GM18505 (cell line): Measurements from ENCODE around the gene ZNRF2.

Source experiments
- ATAC-seq: cut with Tn5 transposase; IDR thresholded peaks from one replicate; pipeline ENCODE4 v1.9.1; 2021; ENCODE audit not compliant: unreplicated experiment
- POLR2A ChIP-seq: IDR thresholded peaks from 4 replicates; pipeline ENCODE4 v1.6.1; 2011; ENCODE audit warnings: borderline replicate concordance; ENCODE audit not compliant: insufficient read depth, insufficient read length; ENCODE audit errors: extremely low read depth

The ZNRF2 gene

DNA sequence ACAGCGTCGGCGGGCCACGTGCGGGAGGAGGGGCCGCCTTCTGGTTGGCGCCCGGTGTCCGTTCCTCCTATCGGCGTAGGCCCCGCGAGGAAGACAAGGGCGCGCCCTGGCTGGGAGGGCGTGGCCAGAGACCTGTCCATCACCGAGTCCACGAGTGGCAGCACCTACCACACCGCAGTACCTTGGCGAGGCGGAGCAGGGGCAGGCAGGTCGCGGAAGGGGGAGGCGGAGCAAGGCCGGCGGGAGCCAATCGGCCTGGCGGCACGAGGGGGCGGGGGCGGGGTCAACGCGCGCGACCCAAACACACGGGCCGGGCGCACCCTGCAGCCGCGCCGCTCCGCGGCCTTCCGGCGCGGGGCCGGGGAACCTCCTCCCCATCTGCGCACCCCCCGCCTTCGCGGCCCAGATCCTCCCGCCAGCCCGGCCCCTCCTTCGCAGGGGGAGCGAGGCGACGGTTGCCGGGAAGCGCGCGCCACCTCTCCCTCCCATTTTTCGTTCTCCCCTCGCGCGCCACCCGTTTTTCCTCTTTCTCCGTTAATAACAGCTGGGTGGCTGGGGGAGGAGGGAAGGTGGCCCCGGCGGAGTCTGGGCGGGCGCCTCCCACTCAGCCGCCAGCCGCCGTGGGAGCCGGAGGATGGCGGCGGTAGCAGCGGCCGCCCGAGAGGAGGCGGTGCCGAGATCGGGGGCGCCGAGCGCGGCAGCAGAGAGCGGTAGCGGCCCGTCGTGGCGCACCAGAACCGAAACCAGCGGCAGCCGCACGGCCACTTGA lies at the start of gene ZNRF2:
TSS of gene ZNRF2 (plus strand) at position 300 of the 769 bp plus-strand sequence. CDS start 761 bp downstream, outside the sequence.
- peak; percentile 42 for TF ChIP-seq POLR2A
- ATAC-seq, result peak; percentile 81

DNA sequence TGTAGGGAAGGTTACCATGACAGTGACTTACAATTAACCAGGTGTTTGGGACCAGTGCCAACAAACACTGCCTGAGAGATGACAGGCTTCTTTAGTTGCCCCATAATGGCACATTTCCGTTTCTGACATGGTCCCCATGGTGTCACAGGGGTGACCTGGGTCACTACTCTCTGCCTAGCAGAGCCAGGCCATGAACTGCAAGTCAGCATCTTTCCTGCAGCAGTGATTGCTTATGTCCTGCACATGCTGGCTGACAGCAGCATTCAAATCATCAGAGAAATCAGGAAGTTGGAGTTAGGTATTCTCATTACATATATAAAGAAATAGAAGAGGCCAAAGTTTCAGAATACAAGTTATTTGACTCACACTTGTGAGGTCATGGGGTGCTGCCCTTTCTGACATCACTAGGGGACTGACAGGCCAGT lies 47.1 kb upstream of the ZNRF2 start:
- peak; percentile 39 for ATAC-seq
- TF ChIP-seq POLR2A, result no peak

DNA sequence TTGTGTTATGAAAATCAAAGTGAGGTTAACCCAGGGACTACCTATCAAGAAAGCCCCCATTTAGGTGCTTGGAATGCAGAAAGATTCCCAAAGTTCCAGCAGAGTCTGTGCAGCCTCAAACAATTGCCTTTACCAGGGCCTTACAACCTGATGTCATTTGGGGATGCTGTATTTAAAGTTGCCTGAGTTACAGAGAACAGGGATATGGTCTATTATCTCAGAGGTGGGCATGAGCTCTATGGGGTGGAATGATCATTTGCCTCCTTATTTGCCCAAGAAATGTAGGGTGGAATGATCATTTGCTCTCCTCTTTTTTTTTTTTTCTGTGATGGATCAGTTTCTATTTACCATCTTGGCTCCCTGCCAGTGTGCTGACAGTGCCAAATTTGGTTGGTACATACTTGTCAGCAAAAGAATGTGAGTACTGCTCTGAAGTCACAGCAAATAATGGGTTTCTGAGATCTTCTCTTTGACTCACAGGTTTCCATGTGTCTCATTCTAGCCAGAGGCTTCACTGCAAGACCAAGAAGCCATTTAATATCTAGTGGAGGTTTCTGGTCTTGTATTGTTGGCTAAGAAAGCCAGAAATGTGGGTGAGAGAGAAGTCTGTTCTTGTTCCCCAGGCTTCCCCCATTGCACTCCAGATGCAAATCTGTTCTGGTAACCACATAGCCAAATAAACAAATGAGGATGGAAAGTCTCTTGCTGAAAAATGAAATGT lies 45.5 kb upstream of the ZNRF2 start:
- TF ChIP-seq POLR2A, result no peak
- ATAC-seq, result peak; percentile 44

DNA sequence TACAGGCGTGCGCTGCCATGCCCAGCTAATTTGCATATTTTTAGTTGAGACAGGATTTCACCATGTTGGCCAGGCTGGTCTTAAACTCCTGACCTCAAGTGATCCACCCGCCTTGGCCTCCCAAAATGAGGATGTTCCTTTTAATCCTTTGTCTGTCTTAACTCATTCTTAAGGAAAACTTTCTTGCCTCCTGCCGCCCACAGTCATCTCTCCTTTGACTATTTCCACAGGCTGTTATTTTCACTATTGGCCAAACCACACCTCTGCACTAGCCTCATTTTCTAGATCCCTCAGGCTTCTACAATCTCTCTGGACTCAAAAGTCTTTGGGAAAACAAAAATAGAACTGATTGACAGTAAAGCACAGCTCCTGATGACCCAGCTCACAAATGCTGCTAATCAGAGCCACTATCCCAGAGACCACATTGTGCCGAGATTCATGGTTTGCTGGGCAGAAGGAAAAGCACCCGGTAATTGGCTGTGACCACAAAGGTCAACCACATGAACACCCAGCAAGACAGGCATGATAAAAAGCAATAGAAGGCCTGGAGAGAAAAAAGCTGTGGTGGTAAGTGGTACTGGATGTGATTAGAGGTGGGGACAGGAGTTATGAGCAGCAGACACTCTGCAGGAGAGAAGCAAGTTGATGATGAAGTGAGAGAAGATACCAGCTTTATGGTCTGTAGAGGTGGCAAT lies 44.1 kb upstream of the ZNRF2 start:
- no peak for ATAC-seq
- no peak for TF ChIP-seq POLR2A

DNA sequence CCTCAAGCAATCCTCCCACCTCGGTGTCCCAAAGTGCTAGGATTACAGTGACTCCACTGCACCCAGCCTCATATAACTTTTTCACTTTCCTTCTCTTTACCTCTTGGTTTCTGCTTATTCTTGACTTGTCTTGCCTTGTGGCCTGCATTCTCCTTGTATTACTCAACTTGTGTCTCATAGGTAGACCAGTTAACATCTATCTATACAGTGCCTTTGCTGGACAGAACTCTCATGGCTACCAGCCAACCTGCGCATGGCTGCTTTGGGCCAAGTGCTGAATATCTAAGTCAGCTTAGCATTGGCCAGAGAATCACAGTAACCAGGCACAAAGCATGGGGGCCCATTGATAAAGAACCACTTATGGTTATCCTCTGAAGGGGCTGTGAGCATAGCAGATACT lies 42.6 kb upstream of the ZNRF2 start:
- ATAC-seq, result no peak
- TF ChIP-seq POLR2A, result no peak

DNA sequence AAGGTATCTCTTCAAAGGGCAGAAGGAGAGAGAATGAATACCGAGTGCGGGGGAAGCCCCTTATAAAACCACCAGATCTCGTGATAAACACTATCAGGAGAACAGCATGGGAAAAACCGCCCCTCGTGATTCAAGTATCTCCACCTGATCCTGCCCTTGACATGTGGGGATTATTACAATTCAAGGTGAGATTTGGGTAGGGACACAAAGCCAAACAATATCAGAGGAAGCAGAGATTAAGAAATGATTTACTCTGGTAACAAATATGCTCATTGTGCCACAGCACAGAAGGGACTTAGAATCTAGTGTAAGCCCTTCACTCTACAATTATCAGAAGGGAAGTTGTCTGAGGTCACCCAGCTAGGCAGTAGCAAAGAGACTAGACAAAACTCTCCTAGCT lies 40.1 kb upstream of the ZNRF2 start:
- no peak for ATAC-seq
- TF ChIP-seq POLR2A, result no peak

DNA sequence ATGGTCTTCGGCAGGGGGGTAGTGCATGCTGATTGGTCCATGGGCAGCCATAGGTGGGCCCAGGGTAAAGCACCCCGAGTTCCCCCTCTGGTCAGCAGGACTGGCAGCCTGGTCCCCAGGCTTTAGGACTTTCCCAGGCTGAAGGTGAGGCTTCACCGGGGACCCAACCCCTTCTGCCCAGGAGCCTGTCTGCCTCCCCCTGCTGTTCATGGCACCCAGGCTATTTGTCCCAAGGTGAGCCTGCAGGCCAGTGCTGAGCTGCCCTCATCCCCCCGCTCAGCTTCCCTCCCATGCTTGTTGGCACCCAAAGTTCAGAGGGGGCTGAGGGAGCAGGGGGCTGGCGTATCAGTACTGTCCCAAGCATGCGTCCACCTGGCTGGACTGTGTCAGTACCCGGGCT lies 38.5 kb upstream of the ZNRF2 start:
- no peak for TF ChIP-seq POLR2A
- ATAC-seq, result no peak

DNA sequence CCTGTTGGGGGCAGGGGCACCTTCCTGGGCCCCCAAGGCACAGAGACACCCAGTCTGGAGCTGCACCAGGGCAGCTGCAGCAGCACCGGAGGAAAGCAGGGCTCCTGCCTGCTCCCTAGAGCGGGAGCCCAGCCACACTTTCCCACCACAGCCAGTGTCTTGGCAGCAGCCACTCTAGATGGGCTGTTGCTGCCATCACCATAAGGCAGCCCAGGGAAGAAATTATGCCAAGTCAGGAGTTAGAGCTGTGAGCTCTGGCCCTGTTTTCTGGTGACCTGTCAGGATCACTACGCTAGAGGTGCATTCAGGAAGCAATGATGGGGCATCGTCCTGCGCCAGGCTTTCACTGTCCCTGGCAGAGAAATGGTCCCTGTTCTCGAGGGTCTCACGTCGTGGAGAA lies 38.0 kb upstream of the ZNRF2 start:
- no peak for ATAC-seq
- no peak for TF ChIP-seq POLR2A

DNA sequence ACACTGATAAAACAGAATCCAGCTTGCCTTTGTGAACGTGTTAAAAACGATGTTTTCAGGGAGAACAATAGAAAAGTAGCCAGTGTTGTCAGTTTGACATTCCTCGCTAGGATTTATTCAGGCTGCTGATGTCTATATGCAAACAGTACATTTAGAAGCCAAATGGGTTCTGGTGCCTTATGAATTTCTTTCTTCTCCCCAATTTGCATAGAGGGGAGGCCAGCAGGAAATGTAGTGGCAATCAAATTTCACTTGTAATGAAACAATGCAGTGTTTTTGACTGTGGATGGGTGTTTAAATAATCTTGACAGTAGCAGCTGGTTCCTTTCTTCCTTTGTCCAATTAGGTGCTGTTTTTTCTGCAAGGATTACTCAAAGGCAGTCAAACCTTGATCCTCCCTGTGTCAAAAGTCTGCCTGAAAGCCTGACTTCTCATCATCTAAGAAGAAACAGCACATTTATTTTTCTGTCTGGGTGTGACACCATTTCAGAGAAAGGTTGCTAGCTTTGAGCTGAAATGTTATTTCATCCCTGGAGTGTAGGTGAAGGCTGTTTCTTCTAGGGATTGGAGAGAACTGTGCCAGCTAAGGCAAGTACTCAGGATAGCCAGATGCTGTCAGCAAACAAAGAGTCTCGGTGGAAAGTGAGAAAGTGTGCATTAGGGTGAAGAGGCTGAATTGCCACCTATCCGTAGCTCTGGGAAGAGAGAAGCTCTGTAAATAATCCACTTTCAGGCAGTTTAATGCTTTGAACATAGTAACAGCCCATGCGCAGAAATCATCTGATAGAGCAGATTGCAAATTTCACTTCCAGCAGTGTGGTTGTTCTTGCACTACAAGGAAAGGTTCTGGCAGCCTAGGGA lies 36.6 kb upstream of the ZNRF2 start:
- ATAC-seq, result no peak

DNA sequence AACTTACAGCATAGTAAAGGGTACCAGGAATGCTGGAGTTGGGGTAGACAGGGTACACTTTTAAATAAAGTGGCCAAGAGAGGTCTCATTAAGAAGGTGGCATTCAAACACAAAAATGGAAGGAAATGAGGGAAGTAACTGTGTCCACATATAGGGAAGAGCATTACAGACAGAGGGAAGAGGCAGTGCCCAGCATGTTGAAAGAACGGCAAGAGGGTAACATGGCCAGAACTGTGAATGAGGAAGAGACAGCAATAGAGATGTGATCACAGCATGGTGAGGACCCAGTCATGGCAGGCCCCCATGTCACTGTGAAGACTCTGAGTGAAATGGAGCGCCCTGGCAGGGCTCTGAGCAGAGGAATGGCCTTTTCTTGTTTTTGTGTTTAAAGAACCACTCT lies 35.1 kb upstream of the ZNRF2 start:
- TF ChIP-seq POLR2A, result no peak
- no peak for ATAC-seq

More for the DNA sequence above, 36.6 kb upstream of the ZNRF2 start:
- no peak for TF ChIP-seq POLR2A

DNA sequence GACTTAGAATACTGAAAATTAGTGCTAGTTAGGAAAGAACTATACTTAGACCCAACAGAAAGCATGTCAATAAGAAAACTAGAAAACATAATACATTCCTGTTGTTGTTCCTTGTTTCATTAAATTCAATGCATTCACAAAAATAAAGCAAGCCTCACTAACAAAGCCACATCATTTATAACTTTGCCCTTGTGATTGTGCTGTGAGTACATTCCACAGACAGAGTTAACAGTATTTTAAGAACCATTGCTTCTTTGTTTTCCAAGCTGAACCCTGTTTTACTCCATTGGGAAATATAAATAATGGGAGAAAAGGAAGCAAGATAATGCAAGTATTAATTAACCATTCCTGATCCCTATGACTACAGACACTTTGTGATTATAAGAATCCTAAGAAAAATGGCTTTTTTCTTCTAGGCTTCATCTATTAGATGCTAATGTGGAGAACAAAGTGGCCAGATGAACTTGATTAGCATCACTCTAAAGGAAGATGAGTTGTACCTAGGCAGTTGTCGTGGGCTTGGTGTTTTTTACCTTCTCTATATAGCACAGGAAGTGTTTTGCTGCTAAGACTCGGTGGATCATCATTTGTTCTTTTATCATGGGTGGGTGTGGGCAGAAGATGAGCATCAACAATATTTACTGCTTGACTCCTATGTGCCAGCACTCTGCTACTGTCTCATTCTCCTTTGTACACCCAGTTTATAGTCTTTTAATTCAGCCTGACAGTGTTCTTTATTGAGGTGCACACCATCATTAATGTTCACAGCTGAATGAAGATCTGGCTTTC lies 34.2 kb upstream of the ZNRF2 start:
- ATAC-seq, result no peak
- no peak for TF ChIP-seq POLR2A

DNA sequence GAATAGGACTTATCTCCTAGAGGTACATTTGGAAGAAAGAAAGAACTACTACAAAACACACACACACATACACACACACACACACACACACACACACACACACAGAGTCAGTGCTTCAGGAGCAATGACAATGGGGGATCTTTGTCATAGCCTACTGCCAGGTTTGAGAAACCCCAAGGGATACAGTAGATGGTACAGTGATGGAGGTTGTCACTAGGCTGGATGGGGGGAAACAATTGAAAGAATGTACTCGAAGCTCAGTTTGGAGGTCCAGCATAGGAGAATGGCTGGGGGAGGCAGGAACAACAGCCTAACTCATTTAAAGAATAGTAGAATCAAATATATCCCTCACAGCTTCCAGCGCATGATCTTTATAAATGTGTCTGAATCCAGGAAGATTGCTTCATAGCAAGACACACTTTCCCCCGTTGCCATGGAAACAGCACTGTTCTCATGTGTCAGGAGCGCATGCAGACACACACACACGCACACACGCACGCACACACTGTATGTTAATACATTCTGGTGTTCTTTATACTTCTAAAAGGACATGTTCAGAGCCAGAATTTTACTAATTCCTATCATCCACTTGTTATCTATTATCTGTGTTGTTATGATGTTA lies 32.6 kb upstream of the ZNRF2 start:
- ATAC-seq, result no peak
- no peak for TF ChIP-seq POLR2A
